DMS79 treated with DMSO at 0.1 percent for 48 hours (cell line): ENCODE measurements around the gene NNT.
"Not testable (repeated sequence)": the region's sequence is repeated elsewhere in the genome, so short reads cannot be mapped to it uniquely, and the experiment has no call there.

ENCODE experiments used
- DNase-seq: peaks from one replicate; lab custom pipeline; 2025; lab: John Stamatoyannopoulos, UW

NNT gene

GRCh38 chr5:43631182-43631910 lies 28.4 kb downstream of the NNT start:
- DNase-seq = peak; percentile 11

DNA sequence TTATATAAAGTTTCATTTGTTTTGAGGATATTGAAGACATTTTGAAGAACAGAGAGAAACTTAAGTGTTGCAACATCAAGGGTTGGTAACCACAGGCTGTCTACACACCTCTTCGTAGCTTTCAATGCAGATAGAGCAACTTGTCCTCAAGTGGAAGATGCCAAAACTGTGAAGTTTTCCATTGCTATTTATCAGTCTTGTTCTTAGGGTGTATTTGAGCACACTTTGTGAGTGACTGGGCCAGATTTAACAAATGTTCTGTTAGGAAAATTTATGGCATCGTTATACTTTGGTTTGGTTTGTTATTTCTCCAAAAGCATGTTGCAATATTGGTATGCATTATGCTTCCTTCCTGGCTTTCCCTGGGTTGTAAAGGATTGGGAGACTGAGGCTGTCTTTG lies 31.6 kb downstream of the NNT start:
- no peak for DNase-seq

DNA sequence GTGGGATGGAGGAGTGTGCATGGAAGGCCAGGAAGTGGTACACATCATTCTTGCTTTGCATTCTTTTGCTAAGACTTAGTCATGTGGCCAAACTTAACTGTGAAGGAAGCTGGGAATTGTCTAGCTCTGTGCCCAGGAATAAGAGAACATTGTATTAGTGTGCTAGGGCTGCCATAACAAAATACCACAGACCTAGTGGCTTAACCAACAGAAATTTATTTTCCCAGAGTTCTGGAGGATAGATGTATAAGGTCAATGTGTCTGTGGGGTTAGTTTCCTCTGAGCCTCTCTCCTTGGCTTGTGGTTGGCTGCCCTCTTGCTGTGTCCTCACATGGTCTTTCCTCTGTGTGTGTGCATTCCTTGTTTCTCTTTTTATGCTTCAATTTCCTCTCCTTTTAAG lies 32.4 kb downstream of the NNT start:
- no peak for DNase-seq

DNA sequence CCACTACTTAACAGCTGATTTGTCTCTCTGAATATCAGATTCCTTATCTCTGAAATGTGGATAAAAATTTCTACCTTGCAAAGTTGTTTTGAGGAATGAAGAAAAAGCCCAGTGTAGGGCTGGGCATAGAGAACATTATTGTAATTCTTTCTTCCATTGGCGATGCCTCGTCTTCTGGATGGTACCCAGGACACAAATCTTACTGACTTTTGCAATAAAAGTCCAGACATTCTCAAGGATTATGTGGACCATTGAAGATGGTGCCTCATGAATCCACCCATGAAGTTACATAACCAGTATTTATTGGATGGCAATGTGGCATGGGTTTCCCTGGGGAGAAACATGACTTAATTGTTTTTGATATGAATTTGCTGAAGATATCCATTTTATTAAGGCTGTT lies 33.1 kb downstream of the NNT start:
- DNase-seq = no peak

- no peak for DNase-seq
Measured at GRCh38 chr5:43637416-43637815, 34.4 kb downstream of the NNT start.

DNA sequence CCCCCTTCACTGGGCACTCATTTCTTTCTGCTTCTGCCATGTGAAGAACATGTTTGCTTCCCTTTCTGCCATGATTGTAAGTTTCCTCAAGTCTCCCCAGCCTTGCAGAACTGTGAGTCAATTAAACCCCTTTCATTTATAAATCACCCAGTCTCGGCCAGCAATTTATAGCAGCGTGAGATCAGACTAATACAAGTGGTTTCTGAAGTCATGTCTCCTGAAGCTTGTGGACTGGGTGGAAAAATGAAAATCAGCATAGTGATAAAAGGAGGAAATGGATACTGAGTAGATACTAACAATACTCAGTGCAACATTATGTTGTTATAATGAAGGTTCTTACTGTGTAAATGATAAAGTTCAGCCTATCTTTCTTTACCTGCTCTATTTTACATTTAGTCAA lies 35.1 kb downstream of the NNT start:
- DNase-seq = no peak

- DNase-seq = no peak
Measured at GRCh38 chr5:43638546-43638945, 35.6 kb downstream of the NNT start.

- DNase-seq = no peak
Measured at GRCh38 chr5:43639566-43639965, 36.6 kb downstream of the NNT start.

- no peak for DNase-seq
Measured at GRCh38 chr5:43642428-43642827, 39.4 kb downstream of the NNT start.

- DNase-seq = no peak
Measured at GRCh38 chr5:43643327-43643726, 40.3 kb downstream of the NNT start.

DNA sequence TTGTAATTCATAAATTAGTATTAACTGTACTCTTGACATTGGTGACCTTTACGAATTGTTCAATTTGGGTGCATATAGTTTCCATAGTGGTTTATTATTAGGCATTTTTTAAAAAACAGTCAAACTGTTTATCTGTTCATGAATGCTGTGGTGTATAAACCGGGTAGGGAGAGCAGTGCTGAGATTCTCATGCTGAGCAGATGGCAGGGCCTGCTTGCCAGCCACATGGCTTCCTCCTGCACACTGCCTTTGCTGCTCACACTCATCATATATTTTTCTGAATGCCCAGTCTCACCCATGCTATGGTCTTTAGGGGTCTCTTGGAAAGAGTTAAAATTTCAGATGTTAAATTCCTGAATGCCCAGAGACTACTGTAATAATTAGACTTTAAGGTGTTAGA lies 40.8 kb downstream of the NNT start:
- no peak for DNase-seq

GRCh38 chr5:43646992-43647391 lies 44.0 kb downstream of the NNT start:
- no peak for DNase-seq

DNA sequence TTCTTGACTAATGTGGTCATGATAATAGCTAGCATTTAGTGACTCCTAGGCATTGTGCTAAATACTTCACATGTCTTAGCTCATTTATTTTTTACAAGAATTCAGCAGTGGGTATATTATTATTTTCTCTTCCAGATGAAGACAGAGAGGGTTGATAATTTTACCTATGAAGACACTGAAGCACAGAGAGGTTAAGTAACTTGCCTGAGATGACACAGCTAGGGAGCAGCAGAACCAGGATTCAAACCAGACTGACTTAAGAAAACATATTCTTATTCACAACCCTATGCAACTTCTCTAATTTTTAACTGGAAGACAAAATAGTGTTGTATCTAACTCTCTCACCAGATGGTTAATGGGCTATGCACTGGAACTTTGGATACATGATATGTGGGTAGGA lies 44.8 kb downstream of the NNT start:
- no peak for DNase-seq

DNA sequence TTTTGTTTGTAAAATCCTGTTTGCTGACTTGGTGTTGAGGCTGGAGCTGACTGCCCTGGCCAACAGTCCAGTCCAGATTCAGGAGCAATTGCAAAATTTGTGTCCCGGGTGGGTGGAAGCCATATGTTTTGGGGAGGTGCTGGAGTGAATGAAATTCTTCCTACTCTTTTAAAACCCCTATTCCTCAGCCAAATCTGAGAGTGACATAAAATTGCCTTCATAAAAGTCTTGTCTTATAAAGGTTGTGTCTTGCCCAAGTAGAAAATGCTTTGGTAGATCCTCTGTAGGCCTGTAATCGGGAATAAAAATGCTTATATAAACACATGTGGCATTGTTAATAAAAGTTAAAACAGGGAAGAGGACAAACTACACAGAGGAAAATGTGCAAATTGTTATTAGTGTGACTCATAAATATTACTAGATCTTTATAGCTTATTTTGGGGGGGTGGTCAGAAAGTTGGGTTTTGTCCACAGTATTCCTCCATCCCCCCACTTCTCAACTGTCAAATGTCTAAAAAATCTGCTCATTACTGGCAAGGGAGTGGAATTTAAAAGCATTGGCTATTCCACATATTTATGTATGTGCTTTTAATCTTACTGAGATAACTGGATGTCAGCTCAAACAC lies 45.6 kb downstream of the NNT start:
- no peak for DNase-seq

DNA sequence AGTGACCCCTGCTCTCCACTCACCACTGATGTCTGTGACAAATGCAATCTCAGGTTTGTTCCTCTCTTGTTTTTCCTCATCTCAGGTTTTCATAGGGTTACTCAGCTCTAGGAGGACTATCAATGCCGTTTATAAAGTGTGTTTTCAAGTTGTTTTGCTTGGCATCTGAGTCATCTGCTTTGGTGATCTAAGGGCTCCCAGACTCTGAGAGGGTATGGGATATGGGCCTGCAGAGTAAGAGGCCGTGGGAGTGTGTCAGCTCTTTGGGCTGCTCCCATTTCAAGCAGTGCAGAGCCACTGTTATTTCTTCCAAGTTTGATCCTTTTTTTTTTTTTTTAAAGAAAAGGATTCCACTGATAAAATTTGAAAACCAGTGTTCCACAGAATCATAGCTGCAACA lies 46.3 kb downstream of the NNT start:
- no peak for DNase-seq

DNA sequence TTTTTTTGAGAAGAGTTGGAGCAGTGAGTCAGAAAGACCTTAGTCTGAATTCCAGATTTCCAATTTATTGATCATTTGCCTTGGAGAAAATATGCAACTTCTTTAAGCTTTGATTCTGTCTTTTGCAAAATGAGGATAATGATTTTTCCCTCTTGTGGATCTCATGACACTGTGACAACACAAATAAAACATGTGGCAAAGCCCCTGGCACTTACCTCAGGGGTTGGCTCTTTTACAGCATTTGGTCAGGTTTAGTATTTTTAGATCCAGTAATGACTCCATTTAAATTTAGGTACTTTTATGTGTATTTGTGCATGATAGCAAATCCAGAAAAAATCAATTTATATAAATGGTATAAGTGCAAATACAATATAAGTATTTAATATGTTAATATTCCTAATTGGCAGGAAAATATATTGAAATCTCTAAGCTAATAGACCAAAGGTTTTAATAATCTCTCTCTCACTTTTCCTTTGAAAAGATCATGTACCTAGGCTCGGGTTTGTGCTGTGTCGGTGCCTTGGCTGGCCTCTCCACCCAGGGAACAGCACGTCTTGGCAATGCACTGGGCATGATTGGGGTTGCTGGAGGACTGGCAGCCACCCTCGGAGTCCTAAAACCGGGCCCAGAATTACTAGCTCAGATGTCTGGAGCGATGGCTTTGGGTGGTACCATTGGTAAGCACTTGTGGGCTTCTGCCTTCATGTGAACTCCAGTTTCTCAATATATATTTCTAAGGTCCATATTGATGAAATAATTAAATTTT lies 49.7 kb downstream of the NNT start:
- no peak for DNase-seq

- DNase-seq = no peak
Measured at GRCh38 chr5:43658509-43658908, 55.5 kb downstream of the NNT start.

DNA sequence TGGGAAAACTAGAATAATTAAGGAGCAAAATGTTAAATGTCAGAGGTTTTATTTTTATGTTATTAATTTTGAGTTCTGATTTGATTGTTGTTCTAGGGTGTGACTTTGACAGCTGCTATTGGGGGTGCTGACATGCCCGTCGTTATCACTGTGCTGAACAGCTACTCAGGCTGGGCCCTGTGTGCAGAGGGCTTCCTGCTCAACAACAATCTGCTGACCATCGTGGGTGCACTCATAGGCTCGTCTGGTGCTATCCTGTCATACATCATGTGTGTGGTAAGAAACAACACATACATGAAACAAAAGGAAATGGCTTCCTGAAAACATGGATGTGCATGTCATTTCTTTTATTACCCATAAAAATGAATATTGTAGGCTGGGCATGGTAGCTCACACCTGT lies 56.1 kb downstream of the NNT start:
- DNase-seq = no peak

GRCh38 chr5:43661102-43661501 lies 58.1 kb downstream of the NNT start:
- DNase-seq = no peak

DNA sequence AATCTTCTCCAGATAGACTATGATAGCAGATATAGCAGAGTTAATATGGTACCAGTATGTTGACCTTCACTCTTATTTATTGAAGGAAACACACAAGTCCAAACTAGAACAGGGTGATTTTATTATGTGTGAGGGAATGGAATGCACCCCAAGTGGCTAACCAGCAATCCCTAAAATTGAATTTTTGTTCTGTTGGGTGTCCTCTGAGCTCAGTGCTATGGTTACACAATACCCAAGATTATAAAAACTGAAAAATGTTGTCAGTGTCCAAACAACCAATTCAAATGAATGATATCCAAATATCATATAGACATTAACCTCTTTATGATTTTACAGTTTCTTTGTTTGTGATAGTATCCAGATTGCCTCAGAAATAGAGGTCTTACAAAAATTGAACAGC lies 60.9 kb downstream of the NNT start:
- no peak for DNase-seq

GRCh38 chr5:43664501-43665040 lies 61.6 kb downstream of the NNT start:
- DNase-seq = no peak

DNA sequence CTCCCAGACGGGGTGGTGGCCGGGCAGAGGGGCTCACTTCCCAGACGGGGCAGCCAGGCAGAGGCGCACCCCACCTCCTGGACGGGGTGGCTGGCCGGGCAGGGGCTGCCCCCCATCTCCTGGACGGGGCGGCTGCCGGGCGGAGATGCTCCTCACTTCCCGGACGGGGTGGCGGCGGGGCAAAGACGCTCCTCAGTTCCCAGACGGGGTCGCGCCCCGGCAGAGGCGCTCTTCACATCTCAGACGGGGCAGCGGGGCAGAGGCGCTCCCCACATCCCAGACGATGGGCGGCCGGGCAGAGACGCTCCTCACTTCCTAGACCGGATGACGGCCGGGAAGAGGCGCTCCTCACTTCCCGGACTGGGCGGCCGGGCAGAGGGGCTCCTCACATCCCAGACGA lies 62.8 kb downstream of the NNT start:
- DNase-seq = not testable (repeated sequence)

DNA sequence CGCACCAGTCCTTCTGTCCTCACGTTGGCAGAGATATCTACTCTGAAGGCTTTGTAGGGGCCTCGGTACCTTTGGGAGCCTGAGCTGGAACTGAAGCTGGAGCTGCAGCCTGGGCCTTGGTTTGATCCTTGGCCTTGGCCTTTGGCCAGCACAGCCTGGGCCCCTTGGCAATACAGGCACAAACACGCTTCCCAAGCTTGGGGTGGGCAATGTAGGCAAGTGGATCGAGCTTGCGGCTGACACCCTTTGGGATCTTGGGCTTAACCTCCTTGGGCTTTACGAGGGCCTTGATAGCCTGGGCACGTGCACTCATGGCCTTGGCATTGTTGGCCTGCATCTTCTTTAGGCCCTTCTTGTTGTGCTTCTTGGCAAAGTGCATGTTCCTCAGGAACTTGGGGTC lies 63.7 kb downstream of the NNT start:
- not testable (repeated sequence) for DNase-seq
